ENCODE measurements around the gene IL17C. TPM values are rescaled to one million over a fixed set of nuclear protein-coding genes. Genes with fewer than 3 reads are reported as not detected.

The IL17C gene
- polyA plus RNA-seq, 1 of the 3 experiments (the other 2 are of a cell fraction): 0.07 TPM

DNA sequence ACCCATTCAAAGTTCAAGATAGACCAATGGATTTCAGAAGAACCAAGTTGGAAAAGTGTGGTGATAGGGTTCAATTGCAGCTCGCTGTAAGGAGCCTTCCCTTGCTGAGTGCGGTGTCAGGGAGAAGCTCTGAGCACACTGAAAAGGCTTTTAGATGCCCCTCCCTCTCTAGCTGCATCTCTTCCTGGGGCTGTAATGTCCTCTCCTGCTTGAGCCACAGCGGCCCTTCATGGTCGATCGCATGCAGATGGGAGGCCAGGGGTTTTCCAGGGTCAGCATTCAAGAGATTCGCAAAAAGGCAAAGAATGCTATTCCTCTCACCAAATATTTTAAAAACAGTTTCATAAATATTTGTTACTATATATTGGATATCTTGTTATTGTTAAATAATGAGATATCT lies 44.5 kb upstream of the IL17C start:
- Histone ChIP-seq H4K20me1 (ENCODE audit: insufficient read depth) (no peaks in the 10 kb centered on the region; the same call in 1 of the 2 replicates), H3K9me3 (no peaks in the 10 kb centered on the region)
- CTCF ChIA-PET: no interaction called here

DNA sequence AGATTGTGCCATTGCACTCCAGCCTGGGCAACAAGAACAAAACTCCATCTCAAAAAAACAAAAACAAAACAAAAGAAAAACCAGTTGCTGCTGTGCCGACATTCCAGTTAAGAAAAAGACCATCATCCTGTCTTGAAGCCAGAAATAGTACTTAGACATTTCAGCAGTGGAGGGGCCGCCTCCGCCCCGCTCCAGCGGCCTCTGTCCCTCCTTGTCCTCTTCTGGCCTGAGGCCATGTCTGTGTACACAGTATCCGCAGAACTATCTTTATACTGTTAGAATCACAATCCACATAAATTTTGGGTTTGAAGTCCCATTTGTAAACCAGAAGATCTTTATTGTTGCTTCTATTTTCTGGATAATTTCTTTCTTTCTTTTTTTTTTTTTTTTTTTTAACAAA lies 43.3 kb upstream of the IL17C start:
- WGBS (ENCODE audit: low lambda C conversion rate): 95% methylated on average over 6 of the region's 6 CpGs
- ChIA-PET CTCF (interaction anchor here (1.1 kb wide), 1 partner anchor 107 kb away, joined by 3 read pairs; no protein-coding TSS in a partner anchor), POLR2A (interaction anchor here (0.6 kb wide), 1 partner anchor 17 kb away, joined by 3 read pairs; no protein-coding TSS in a partner anchor)

More for the DNA sequence above, 44.5 kb upstream of the IL17C start:
- peaks cover 43% of the 10 kb centered on the region; the same call in 1 of the 2 replicates for H3K79me2 ChIP-seq (ENCODE audit: insufficient read depth)
- peaks cover 18 to 42% of the 10 kb centered on the region in 2 experiments for H3K36me3 ChIP-seq (replicated peaks in 1 of 2; ENCODE audit: control insufficient read depth in 1 of 2, insufficient read depth in 2 of 2, low read length in 1 of 2)
- no peak for TF ChIP-seq TCF12 (IDR thresholded peaks at IDR 0.05)
- no peak overlapping the region for H3K4me2 ChIP-seq
- H3K4me3 ChIP-seq (ENCODE audit: low read depth in 2 of 2, low read length in 1 of 2): no peak overlapping the region
- no peaks in the 10 kb centered on the region for H3K4me1 ChIP-seq (ENCODE audit: control insufficient read depth in 1 of 2, insufficient read depth in 2 of 2, low read depth in 1 of 2, low read length in 1 of 2)
- WGBS (ENCODE audit: low lambda C conversion rate): 93% methylated on average over 6 of the region's 6 CpGs
- no peak overlapping the region for H3K27ac ChIP-seq (ENCODE audit: low read depth in 2 of 2, low read length in 1 of 2)
- H3K9ac ChIP-seq: no peak overlapping the region
- no peaks in the 10 kb centered on the region for H3K9me2 ChIP-seq
- DNase-seq: no peak
- no peaks in the 10 kb centered on the region for H3K27me3 ChIP-seq (ENCODE audit: insufficient read depth)
- no peak overlapping the region for H2AFZ ChIP-seq (ENCODE audit: low read depth)
- H3F3A ChIP-seq (replicated peaks; ENCODE audit: insufficient read depth): no peaks in the 10 kb centered on the region
- POLR2A ChIA-PET: no interaction called here

More for the DNA sequence above, 43.3 kb upstream of the IL17C start:
- Histone ChIP-seq H3K9me3 (no peaks in the 10 kb centered on the region), H3F3A (replicated peaks; ENCODE audit: insufficient read depth) (no peaks in the 10 kb centered on the region), H3K9ac (no peak overlapping the region), H3K4me2 (no peak overlapping the region), H3K79me2 (ENCODE audit: insufficient read depth) (peaks cover 46% of the 10 kb centered on the region; the same call in 1 of the 2 replicates), H3K36me3 (replicated peaks in 1 of 2; ENCODE audit: control insufficient read depth in 1 of 2, insufficient read depth in 2 of 2, low read length in 1 of 2) (peaks cover 21 to 42% of the 10 kb centered on the region in 2 experiments), H3K9me2 (no peaks in the 10 kb centered on the region), H2AFZ (ENCODE audit: low read depth) (no peak overlapping the region), H3K27me3 (ENCODE audit: insufficient read depth) (no peaks in the 10 kb centered on the region), H3K27ac (ENCODE audit: low read depth in 2 of 2, low read length in 1 of 2) (no peak overlapping the region), H3K4me1 (ENCODE audit: control insufficient read depth in 1 of 2, insufficient read depth in 2 of 2, low read depth in 1 of 2, low read length in 1 of 2) (no peaks in the 10 kb centered on the region), H3K4me3 (ENCODE audit: low read depth in 2 of 2, low read length in 1 of 2) (no peak overlapping the region), H4K20me1 (ENCODE audit: insufficient read depth) (no peaks in the 10 kb centered on the region; the same call in 1 of the 2 replicates)
- TF ChIP-seq FOXM1 (IDR thresholded peaks at IDR 0.05; ENCODE audit: low read depth) (no peak), SIN3A (IDR thresholded peaks at IDR 0.05; ENCODE audit: borderline replicate concordance, low read depth, low read length) (no peak), RFX5 (IDR thresholded peaks at IDR 0.05; ENCODE audit: low read length) (no peak), TAF1 (IDR thresholded peaks at IDR 0.05; ENCODE audit: borderline replicate concordance, low read depth, low read length) (no peak), JUND (IDR thresholded peaks at IDR 0.05) (no peak), CHD2 (IDR thresholded peaks at IDR 0.05; ENCODE audit: low read length, partially characterized antibody) (no peak), RXRA (IDR thresholded peaks at IDR 0.05; ENCODE audit: borderline replicate concordance, low read depth) (no peak), RCOR1 (IDR thresholded peaks at IDR 0.05; ENCODE audit: low read length) (no peak), NRF1 (IDR thresholded peaks at IDR 0.05; ENCODE audit: low read depth, low read length) (no peak), TCF12 (IDR thresholded peaks at IDR 0.05) (no peak)
- TF ChIP-seq, protein P1, sequence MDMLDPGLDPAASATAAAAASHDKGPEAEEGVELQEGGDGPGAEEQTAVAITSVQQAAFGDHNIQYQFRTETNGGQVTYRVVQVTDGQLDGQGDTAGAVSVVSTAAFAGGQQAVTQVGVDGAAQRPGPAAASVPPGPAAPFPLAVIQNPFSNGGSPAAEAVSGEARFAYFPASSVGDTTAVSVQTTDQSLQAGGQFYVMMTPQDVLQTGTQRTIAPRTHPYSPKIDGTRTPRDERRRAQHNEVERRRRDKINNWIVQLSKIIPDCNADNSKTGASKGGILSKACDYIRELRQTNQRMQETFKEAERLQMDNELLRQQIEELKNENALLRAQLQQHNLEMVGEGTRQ (IDR thresholded peaks at IDR 0.05; ENCODE audit: borderline replicate concordance, low read depth, low read length): no peak
- TF ChIP-seq, protein P2, sequence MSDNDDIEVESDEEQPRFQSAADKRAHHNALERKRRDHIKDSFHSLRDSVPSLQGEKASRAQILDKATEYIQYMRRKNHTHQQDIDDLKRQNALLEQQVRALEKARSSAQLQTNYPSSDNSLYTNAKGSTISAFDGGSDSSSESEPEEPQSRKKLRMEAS (IDR thresholded peaks at IDR 0.05; ENCODE audit: low read depth): no peak
- TF ChIP-seq, protein P3, sequence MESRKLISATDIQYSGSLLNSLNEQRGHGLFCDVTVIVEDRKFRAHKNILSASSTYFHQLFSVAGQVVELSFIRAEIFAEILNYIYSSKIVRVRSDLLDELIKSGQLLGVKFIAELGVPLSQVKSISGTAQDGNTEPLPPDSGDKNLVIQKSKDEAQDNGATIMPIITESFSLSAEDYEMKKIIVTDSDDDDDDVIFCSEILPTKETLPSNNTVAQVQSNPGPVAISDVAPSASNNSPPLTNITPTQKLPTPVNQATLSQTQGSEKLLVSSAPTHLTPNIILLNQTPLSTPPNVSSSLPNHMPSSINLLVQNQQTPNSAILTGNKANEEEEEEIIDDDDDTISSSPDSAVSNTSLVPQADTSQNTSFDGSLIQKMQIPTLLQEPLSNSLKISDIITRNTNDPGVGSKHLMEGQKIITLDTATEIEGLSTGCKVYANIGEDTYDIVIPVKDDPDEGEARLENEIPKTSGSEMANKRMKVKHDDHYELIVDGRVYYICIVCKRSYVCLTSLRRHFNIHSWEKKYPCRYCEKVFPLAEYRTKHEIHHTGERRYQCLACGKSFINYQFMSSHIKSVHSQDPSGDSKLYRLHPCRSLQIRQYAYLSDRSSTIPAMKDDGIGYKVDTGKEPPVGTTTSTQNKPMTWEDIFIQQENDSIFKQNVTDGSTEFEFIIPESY (IDR thresholded peaks at IDR 0.05; ENCODE audit: borderline replicate concordance, low read depth): no peak
- TF ChIP-seq, protein P4, sequence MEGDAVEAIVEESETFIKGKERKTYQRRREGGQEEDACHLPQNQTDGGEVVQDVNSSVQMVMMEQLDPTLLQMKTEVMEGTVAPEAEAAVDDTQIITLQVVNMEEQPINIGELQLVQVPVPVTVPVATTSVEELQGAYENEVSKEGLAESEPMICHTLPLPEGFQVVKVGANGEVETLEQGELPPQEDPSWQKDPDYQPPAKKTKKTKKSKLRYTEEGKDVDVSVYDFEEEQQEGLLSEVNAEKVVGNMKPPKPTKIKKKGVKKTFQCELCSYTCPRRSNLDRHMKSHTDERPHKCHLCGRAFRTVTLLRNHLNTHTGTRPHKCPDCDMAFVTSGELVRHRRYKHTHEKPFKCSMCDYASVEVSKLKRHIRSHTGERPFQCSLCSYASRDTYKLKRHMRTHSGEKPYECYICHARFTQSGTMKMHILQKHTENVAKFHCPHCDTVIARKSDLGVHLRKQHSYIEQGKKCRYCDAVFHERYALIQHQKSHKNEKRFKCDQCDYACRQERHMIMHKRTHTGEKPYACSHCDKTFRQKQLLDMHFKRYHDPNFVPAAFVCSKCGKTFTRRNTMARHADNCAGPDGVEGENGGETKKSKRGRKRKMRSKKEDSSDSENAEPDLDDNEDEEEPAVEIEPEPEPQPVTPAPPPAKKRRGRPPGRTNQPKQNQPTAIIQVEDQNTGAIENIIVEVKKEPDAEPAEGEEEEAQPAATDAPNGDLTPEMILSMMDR (IDR thresholded peaks at IDR 0.05): no peak
- DNase-seq: no peak

All from SK-N-SH (cell line).